ENCODE measurements around the gene ETV2.
"Not testable (repeated sequence)": the region's sequence is repeated elsewhere in the genome, so short reads cannot be mapped to it uniquely, and the experiment has no call there.

Gene ETV2

DNA sequence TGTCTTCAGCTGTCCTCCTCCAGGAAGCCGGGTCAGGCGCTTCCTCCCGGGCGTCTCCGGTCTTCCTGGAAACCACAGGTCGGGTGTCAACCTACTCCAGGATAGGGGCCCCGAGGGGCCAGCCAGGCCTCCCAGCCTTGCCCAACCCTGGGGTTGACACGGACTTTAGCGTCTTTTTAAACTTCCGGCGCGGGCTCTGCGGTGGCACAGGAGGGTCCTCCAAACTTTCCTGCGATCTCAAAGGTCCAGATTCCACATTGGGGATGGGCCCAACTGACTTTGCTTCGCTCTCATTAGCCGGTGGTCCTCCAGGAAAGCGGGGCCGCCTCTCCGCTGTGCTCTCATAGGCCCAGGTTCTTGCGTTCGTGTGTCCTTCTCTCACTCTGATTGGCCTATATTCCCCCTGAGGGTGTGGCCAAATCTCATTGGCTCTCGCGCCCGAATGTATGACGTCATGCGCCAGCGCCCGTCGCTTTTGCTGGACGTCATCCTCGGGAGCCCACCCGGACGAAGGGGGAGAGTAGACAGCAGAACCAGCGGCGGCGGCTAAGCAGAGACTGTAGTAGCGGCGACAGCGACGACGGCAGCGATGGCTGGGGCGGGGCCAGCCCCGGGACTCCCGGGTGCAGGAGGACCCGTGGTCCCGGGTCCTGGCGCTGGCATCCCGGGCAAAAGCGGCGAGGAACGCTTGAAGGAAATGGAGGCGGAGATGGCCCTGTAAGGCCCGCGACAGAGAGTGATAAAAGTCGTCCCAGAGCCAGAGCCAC is 12.8 kb upstream of the ETV2 start, which contains the start of gene RBM42:
RBM42 (plus strand) TSS at position 472 of the 767 bp plus-strand sequence; CDS start at position 590, 118 bp downstream.
- peak; percentile 99 for FAIRE-seq

DNA sequence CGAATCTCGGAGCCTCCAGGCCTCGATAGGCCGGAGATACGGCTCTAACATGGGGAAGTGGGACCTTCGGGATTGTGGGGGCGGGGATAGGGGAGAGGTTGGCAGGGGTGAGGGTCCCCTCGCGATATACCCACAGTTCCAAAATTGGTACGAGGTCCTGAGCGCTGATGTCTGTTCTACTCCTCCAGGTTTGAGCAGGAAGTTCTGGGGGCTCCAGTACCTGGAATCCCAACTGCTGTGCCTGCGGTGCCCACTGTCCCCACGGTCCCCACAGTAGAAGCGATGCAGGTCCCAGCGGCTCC is 12.3 kb upstream of the ETV2 start:
- FAIRE-seq: no peak

GRCh38 chr19:35633727-35634440 is 7.7 kb upstream of the ETV2 start:
- FAIRE-seq: no peak

DNA sequence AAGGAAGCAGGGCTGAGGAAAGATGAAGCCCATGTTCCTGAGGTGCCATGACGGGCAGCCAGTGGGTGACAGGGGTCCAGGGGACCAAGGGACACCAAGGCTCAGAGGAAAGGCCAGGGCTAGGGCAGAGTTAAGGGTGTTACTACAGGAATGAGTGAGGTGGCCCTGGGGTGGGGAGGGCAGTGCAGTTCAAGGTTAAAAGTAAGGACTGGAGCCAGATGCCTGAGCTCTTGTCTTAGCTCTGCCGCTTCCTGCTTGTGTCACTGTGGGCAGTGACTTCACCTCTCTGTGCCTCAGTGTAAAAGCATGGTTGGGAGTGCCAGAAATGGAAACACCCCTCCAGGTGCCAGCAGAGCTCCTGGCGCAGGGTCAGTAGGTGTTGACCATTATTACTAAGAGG is 4.9 kb upstream of the ETV2 start:
- no peak for FAIRE-seq

GRCh38 chr19:35637165-35637564 is 4.4 kb upstream of the ETV2 start:
- no peak for FAIRE-seq

DNA sequence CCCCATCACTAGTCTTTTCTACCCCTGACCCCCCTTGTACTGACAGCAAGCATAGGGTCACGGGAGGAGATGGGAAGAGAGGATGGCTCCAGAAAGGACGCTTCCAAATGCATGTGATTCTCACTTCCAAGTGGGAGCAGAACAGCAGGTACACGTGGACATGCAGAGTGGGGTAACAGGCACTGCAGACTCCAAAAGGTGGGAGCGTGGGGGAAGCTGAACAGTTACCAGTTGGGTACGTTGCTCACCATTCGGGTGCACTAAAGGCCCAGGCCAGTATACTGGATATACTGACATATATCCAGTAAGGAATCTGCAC is 2.3 kb upstream of the ETV2 start:
- FAIRE-seq: no peak

DNA sequence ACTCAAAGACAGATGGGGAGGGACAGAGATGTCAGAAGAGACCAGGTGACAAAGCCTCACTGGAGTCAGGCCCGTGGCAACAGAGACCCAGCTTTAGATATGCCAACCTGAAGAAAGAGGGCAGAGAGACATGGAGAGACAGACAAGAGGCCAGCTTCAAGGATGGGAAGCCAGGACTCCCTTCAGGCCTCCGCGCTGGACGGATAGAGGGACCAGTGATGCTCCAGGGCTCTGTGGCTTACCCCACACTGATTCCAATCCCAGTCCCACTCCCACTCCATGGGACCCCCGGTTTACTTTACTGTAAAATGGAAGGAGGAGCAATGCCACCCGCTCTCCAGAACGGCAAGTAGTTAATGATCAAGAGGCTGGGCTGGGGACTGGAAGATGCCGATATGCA is 1.7 kb upstream of the ETV2 start:
- no peak for FAIRE-seq

GRCh38 chr19:35642312-35642711 is 767 bp downstream of the ETV2 start:
- FAIRE-seq: no peak

DNA sequence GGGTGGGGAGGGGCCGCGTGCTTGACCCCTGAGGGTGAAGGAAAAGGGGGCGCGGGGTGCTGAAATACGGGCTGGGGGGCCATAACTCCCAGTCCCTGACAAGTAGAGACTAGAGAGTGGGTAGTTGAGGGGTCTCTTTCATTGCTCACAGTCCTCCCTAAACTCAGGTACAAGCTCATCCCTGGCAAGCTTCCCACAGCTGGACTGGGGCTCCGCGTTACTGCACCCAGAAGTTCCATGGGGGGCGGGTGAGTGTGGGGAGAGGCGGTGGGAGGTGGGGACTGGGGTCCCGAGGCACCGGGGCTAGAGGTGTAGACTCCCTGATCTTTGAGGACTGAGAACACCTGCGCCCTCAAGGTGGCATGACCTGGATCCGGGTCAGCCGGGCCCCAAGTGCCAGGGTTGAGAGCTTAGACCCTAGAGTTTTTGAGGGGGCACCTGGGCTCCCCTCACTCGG is 1.3 kb downstream of the ETV2 start:
- no peak for FAIRE-seq

GRCh38 chr19:35643255-35644205 is 2.0 kb downstream of the ETV2 start:
- no peak for FAIRE-seq

DNA sequence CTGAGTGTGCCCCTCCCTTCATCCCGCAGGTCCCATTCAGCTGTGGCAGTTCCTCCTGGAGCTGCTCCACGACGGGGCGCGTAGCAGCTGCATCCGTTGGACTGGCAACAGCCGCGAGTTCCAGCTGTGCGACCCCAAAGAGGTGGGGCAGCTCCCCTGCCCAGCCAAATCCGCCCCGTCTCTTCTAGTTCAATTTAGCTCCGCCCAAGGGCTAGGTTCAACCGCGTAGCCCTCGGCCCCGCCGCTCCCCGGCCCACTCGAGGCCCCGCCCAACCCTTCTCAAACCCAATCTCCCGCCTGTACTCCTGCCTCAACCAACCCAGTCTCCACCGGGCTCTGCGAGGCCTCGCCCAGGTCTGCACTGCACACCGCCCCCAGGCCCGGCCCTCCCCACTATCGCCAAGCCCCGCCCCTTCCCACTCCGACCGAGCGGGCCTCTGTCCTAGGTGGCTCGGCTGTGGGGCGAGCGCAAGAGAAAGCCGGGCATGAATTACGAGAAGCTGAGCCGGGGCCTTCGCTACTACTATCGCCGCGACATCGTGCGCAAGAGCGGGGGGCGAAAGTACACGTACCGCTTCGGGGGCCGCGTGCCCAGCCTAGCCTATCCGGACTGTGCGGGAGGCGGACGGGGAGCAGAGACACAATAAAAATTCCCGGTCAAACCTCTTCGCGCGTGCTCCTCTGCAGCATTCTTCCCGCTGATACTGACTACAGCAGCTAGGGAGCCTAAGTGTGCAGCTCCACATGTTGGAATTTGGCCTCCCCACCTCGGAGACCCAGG is 2.9 kb downstream of the ETV2 start:
- peak; percentile 96 for FAIRE-seq

DNA sequence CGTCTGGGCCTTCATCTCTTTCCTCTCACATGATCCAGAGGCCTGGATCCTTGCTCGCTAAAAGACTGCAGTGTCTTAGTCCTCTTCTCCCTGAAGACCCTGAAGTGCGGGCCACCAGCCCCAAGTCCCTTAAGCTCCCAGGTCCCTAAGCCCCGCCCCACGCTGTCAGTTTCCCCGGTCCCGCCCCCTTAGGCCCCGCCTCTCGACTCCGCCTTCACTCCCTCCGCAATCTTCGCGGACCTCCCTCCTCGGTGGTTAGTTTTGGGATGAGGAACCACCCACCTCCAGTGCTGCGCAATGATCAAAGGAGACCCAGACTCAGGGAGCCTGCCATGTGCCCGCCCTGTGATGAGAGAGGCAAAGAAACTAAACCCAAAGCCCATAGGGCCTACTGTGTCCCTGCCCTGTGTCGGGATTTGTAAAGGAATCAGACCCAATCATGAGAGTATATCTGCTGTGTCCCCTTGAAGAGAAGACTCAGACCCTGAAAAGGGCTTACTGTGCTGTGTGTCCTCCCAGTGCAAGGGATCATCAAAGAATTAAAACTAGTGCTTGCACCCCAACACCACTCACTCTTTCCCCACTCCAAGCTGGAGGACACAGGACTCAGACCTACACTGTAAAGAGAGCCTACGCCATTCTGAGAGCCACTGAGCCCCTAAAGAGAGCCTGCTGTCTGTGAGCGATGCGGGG is 3.6 kb downstream of the ETV2 start:
- FAIRE-seq: peak; percentile 15

GRCh38 chr19:35645680-35646511 is 4.4 kb downstream of the ETV2 start:
- no peak for FAIRE-seq

DNA sequence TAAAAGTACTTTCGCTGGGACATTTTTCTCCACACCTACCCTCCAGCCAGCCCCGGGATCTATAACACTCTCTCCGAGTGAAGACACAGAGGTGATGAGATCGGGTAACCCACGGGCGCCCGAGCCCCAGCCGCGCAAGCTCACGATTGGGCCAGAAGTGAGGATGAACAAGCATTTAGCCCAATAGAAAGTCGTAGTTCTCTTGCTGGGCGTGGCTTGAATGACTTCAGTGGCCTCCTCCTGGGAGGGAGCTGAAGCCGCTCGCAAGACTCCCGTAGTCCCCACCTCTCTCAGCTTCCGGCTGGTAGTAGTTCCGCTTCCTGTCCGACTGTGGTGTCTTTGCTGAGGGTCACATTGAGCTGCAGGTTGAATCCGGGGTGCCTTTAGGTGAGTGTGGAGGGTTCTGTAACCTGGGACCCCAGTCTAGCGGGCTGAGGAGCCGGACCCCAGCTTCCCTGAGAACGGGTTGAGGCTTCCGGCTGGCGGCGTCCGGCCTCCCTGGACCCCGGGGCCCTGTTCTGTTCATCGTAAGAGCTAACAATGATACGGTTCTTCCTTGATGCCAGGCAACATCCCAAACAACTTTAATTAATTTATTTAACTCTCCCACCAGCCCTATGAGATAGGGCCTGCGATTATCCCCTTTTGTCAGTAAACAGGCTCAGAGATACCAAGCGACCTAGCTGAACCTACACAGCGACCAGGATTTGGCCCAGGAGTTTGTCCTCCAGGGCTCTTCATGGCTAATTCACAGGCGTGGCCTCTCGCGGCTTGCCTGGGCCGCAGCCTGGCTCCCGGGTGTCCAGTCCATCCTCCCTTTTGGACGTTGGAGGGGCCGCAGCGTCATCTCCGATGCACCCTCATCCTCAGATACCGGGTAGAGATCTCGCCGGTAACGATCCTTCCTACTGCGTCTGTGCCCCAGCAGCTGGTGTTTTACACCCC is 6.7 kb downstream of the ETV2 start, which contains the start of gene COX6B1:
COX6B1 (plus strand) TSS at position 307 of the 945 bp plus-strand sequence. CDS start 2,921 bp downstream, outside the sequence.
- FAIRE-seq: peak; percentile 98

- no peak for FAIRE-seq
These were observed 9.0 kb downstream of the ETV2 start for GRCh38 chr19:35650581-35650980.

DNA sequence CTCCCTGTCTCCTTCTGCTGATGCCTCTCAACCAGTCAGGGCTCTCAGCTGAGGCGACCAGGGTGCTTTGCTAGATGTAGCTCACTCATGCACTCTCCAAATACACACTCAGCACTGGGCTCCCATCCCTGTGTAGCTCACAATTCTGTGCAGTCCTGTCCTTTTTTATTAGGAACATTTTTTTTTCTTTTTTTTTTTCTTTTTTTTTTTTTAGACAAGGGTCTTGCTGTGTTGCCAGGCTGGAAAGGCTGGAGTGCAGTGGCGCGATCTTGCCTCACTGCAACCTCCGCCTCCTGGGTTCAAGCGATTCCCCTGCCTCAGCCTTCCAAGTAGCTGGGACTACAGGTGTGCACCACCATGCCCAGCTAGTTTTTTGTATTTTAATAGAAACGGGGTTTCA is 13.3 kb downstream of the ETV2 start:
- not testable (repeated sequence) for FAIRE-seq

- FAIRE-seq: no peak
These were observed 14.1 kb downstream of the ETV2 start for GRCh38 chr19:35655600-35655999.

- FAIRE-seq: no peak
These were observed 15.2 kb downstream of the ETV2 start for GRCh38 chr19:35656700-35657099.

- no peak for FAIRE-seq
These were observed 16.6 kb downstream of the ETV2 start for GRCh38 chr19:35657904-35658700.

Data from G401.6 (cell line).